A549 (cell line): ENCODE data around the gene AKIRIN1. TPM values are rescaled to one million over a fixed set of nuclear protein-coding genes. Genes with fewer than 3 reads are reported as not detected.
"Not testable (repeated sequence)": the region's sequence is repeated elsewhere in the genome, so short reads cannot be mapped to it uniquely, and the experiment has no call there.

ENCODE experiments used
- ATAC-seq, 2 experiments: fragments of 200-7000 bp in 1 of 2; fragments of >200 bp in 1 of 2; cut with Nextera tagmentation in 1 of 2; cut with Tn5 transposase in 1 of 2; 3 replicates each; pipeline versions ENCODE4 v1.8.0 to v1.9.1; 2018 to 2020; ENCODE audit warnings: mild to moderate bottlenecking in 1 of 2, moderate library complexity in 1 of 2
- CTCF ChIA-PET: fragments of 300-600 bp; sonication (Branson Sonifier 250); formaldehyde crosslinking; extraction: SDS; loops from one replicate; lab custom pipeline; 2021; ENCODE audit warnings: antibody characterized with exemption, inconsistent platforms; lab: Yijun Ruan, JAX
- POLR2A ChIA-PET: fragments of 350-600 bp; formaldehyde crosslinking; extraction: SDS; loops from one replicate; lab custom pipeline; 2021; ENCODE audit warnings: antibody characterized with exemption, inconsistent platforms; lab: Yijun Ruan, JAX
- DNase-seq, 2 experiments: peaks; one replicate each; pipeline versions ENCODE4 v3.0.0 to v3.0.0-alpha.2; 2011 to 2016; ENCODE audit warnings: low read depth in 1 of 2, low spot score in 1 of 2
- FAIRE-seq: peaks from 2 replicates; lab custom pipeline; 2011; peaks lifted over from hg19 to GRCh38; lab: Jason Lieb, UNC
- H3K27ac ChIP-seq, 2 experiments: fragments of >200 bp; sonication (Bioruptor Twin); formaldehyde crosslinking; 3 replicates each; pipeline ENCODE4 v1.5.1; 2016 to 2017
- H3K4me1 ChIP-seq: fragments of >200 bp; sonication (Bioruptor Twin); formaldehyde crosslinking; 3 replicates; pipeline ENCODE4 v1.6.1; 2016
- H3K4me2 ChIP-seq: fragments of >200 bp; sonication (Bioruptor Twin); formaldehyde crosslinking; 3 replicates; pipeline ENCODE4 v1.6.1; 2016
- H3K4me3 ChIP-seq: fragments of >200 bp; sonication (Bioruptor Twin); formaldehyde crosslinking; 3 replicates; pipeline ENCODE4 v1.5.1; 2016
- H3K9me3 ChIP-seq: fragments of >200 bp; sonication (Bioruptor Twin); formaldehyde crosslinking; 3 replicates; pipeline ENCODE4 v1.6.1; 2016
- CHD4 ChIP-seq: fragments of 200-600 bp; sonication (generic); IDR thresholded peaks from 2 replicates; pipeline ENCODE4 v1.6.1; 2016; ENCODE audit warnings: antibody characterized with exemption, mild to moderate bottlenecking, borderline replicate concordance
- ESRRA ChIP-seq: fragments of 150-350 bp; IDR thresholded peaks from 2 replicates; pipeline ENCODE4 v1.6.1; 2014; ENCODE audit warnings: mild to moderate bottlenecking, low read length, borderline replicate concordance
- FOSL2 ChIP-seq, 2 experiments: fragments of 450-650 bp in 1 of 2; fragments of >200 bp in 1 of 2; sonication (Bioruptor Twin) in 1 of 2; formaldehyde crosslinking; IDR thresholded peaks; 2 replicates each; pipeline versions ENCODE4 v1.5.0 to v1.6.1; 2016 to 2020; ENCODE audit warnings: mild to moderate bottlenecking in 1 of 2, moderate library complexity in 1 of 2
- HDAC2 ChIP-seq: fragments of 200-600 bp; sonication (generic); IDR thresholded peaks from 2 replicates; pipeline ENCODE4 v1.6.1; 2016
- HEYL ChIP-seq: fragments of 250-450 bp; sonication (Bioruptor Pico); IDR thresholded peaks from 2 replicates; pipeline ENCODE4 v1.8.0; 2021; ENCODE audit warnings: mild to moderate bottlenecking, moderate library complexity
- HOXB5 ChIP-seq: fragments of 250-450 bp; sonication (Bioruptor Pico); IDR thresholded peaks from 2 replicates; pipeline ENCODE4 v1.5.0; 2020; ENCODE audit warnings: mild to moderate bottlenecking, moderate library complexity
- JUN ChIP-seq, 2 experiments: fragments of >200 bp; sonication (Bioruptor Twin); formaldehyde crosslinking; IDR thresholded peaks; 2 replicates in 1 of 2; 3 replicates in 1 of 2; pipeline ENCODE4 v1.6.1; 2016 to 2017
- NFE2L2 ChIP-seq: fragments of 150-350 bp; conservative IDR thresholded peaks from 2 replicates; pipeline ENCODE4 v1.6.1; 2014; ENCODE audit warnings: low read length
- PHF8 ChIP-seq: fragments of 200-600 bp; sonication (generic); IDR thresholded peaks from 2 replicates; pipeline ENCODE4 v1.6.1; 2016; ENCODE audit warnings: low read depth, mild to moderate bottlenecking, antibody characterized with exemption, moderate library complexity, borderline replicate concordance
- RFX5 ChIP-seq: fragments of 450-650 bp; IDR thresholded peaks from 2 replicates; pipeline ENCODE4 v1.7.1; 2014; ENCODE audit warnings: antibody characterized with exemption, mild to moderate bottlenecking, moderate library complexity
- RNF2 ChIP-seq: fragments of 200-600 bp; sonication (generic); IDR thresholded peaks from 2 replicates; pipeline ENCODE4 v1.6.1; 2016; ENCODE audit warnings: low read depth, mild to moderate bottlenecking, antibody characterized with exemption, moderate library complexity, borderline replicate concordance
- SREBF2 ChIP-seq: fragments of 450-650 bp; IDR thresholded peaks from 2 replicates; pipeline ENCODE4 v1.6.1; 2014; ENCODE audit warnings: mild to moderate bottlenecking, moderate library complexity
- TFCP2L1 ChIP-seq: fragments of 250-450 bp; sonication (Bioruptor Pico); IDR thresholded peaks from 2 replicates; pipeline ENCODE4 v1.5.0; 2021; ENCODE audit warnings: mild to moderate bottlenecking
- ZFP36 ChIP-seq: fragments of 450-650 bp; IDR thresholded peaks from 2 replicates; pipeline ENCODE4 v1.6.1; 2014; ENCODE audit warnings: borderline replicate concordance; ENCODE audit not compliant: partially characterized antibody
- ZSCAN20 ChIP-seq: fragments of 250-450 bp; sonication (Bioruptor Pico); IDR thresholded peaks from 2 replicates; pipeline ENCODE4 v1.8.0; 2022; ENCODE audit warnings: mild to moderate bottlenecking, moderate library complexity
- WGBS: methylation state at CpG from one replicate; pipeline ENCODE4 v1.1.6; 2017; ENCODE audit errors: missing lambda C conversion rate; 5-methylcytosine and 5-hydroxymethylcytosine counted together
- polyA plus RNA-seq, 4 experiments: library from polyadenylated mRNA; depleted of rRNA in 3 of 4; stranded (reverse); fragments of >200 nt; fragmentation: RNase III in 1 of 4; extraction: RNeasy Plus Mini Kit Qiagen cat#74134 plus additional on column Dnase treatment in 1 of 4; gene quantifications; 2 replicates in 3 of 4; 3 replicates in 1 of 4; pipeline ENCODE4 v1.2.3, GENCODE V29; 2011 to 2017
- TF ChIP-seq, protein P1 (sequence below): fragments of >200 bp; sonication (Bioruptor Twin); formaldehyde crosslinking; IDR thresholded peaks from 2 replicates; pipeline ENCODE4 v1.6.1; 2016
- TF ChIP-seq, protein P2 (sequence below): fragments of 200-600 bp; sonication (generic); IDR thresholded peaks from 2 replicates; pipeline ENCODE4 v1.6.1; 2016; ENCODE audit warnings: antibody characterized with exemption, mild to moderate bottlenecking, moderate library complexity

Gene AKIRIN1
- polyA plus RNA-seq, 2 of the 4 experiments (the other 2 are of a cell fraction), result 37.7 to 72.0 TPM

- Histone ChIP-seq H3K4me1 (peaks cover 5% of the 10 kb centered on the region; the same call in 1 of the 3 replicates), H3K27ac (no peak overlapping the region), H3K9me3 (no peaks in the 10 kb centered on the region), H3K4me3 (no peak overlapping the region), H3K4me2 (no peak overlapping the region)
- WGBS, result 72% methylated on average over 7 of the region's 7 CpGs
- POLR2A ChIA-PET, result no interaction called here
- DNase-seq (no peak), ATAC-seq (no peak), FAIRE-seq (no peak)
- CTCF ChIA-PET, result interaction anchor here (0.6 to 1.2 kb wide), 3 partner anchors 18 to 56 kb away, joined by 3 to 4 read pairs (median 3); no protein-coding TSS in a partner anchor
- TF ChIP-seq RFX5 (no peak), HDAC2 (no peak), JUN (IDR thresholded peaks at IDR 0.05) (no peak), TFCP2L1 (CRISPR knock-in tag) (no peak), ESRRA (no peak), CHD4 (no peak), HOXB5 (CRISPR knock-in tag) (no peak), HEYL (CRISPR knock-in tag) (no peak), FOSL2 (IDR thresholded peaks at IDR 0.05) (no peak), FOSL2 (CRISPR knock-in tag; IDR thresholded peaks at IDR 0.05) (no peak), NFE2L2 (no peak)
- TF ChIP-seq, protein P1, sequence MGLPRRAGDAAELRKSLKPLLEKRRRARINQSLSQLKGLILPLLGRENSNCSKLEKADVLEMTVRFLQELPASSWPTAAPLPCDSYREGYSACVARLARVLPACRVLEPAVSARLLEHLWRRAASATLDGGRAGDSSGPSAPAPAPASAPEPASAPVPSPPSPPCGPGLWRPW, result no peak
- TF ChIP-seq, protein P2, sequence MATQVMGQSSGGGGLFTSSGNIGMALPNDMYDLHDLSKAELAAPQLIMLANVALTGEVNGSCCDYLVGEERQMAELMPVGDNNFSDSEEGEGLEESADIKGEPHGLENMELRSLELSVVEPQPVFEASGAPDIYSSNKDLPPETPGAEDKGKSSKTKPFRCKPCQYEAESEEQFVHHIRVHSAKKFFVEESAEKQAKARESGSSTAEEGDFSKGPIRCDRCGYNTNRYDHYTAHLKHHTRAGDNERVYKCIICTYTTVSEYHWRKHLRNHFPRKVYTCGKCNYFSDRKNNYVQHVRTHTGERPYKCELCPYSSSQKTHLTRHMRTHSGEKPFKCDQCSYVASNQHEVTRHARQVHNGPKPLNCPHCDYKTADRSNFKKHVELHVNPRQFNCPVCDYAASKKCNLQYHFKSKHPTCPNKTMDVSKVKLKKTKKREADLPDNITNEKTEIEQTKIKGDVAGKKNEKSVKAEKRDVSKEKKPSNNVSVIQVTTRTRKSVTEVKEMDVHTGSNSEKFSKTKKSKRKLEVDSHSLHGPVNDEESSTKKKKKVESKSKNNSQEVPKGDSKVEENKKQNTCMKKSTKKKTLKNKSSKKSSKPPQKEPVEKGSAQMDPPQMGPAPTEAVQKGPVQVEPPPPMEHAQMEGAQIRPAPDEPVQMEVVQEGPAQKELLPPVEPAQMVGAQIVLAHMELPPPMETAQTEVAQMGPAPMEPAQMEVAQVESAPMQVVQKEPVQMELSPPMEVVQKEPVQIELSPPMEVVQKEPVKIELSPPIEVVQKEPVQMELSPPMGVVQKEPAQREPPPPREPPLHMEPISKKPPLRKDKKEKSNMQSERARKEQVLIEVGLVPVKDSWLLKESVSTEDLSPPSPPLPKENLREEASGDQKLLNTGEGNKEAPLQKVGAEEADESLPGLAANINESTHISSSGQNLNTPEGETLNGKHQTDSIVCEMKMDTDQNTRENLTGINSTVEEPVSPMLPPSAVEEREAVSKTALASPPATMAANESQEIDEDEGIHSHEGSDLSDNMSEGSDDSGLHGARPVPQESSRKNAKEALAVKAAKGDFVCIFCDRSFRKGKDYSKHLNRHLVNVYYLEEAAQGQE, result no peak
Measured at GRCh38 chr1:39048745-39049370, 57.8 kb downstream of the AKIRIN1 start.

GRCh38 chr1:39050001-39050400 is 58.9 kb downstream of the AKIRIN1 start:
- no peak overlapping the region for H3K4me3 ChIP-seq
- ChIA-PET CTCF (no interaction called here), POLR2A (no interaction called here)
- H3K27ac ChIP-seq, result no peak overlapping the region
- peaks cover 5% of the 10 kb centered on the region; the same call in 1 of the 3 replicates for H3K4me1 ChIP-seq
- no peaks in the 10 kb centered on the region for H3K9me3 ChIP-seq
- DNase-seq (no peak), FAIRE-seq (no peak), ATAC-seq (no peak)
- 94% methylated on average over 3 of the region's 4 CpGs for WGBS
- H3K4me2 ChIP-seq, result no peak overlapping the region
- no peak for TF ChIP-seq SREBF2
- no peak for TF ChIP-seq HEYL (CRISPR knock-in tag)
- no peak for TF ChIP-seq NFE2L2
- no peak for TF ChIP-seq ZSCAN20
- no peak for TF ChIP-seq RNF2
- no peak for TF ChIP-seq PHF8
- TF ChIP-seq ZFP36, result no peak

DNA sequence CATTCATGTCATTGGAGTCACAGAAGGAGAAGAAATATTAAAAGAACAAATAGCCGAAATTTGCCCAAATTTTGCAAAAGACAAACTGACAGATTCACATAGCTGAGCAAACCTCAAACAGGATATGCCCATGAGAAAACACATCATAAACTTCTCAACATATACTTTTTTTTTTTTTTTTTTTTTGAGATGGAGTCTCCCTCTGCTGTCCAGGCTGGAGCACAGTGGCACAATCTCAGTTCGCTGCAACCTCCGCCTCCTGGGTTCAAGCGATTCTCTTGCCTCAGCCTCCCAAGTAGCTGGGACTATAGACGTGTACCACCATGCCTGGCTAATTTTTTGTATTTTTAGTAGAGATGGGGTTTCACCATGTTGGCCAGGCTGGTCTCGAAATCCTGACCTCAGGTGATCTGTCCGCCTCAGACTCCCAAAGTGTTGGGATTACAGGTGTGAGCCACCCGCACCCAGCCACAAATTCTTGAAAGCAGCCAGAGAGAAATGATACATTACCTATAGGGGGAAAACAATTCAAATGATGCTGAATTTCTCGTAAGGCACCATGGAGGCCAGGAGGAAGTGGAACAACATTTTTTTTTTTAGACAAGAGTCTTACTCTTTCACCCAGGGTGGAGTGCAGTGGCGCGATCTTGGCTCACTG is 60.2 kb downstream of the AKIRIN1 start:
- not testable (repeated sequence) for H3K4me3 ChIP-seq, DNase-seq, FAIRE-seq, H3K9me3 ChIP-seq, H3K4me2 ChIP-seq, H3K27ac ChIP-seq, H3K4me1 ChIP-seq
- ChIA-PET CTCF (interaction anchor here (0.6 to 0.7 kb wide), 3 partner anchors 51 to 797 kb away, joined by 4 read pairs; no protein-coding TSS in a partner anchor), POLR2A (interaction anchor here (1.0 kb wide), 1 partner anchor 191 kb away, joined by 3 read pairs; no protein-coding TSS in a partner anchor)
- peak in 1 of 2 experiments; percentile 32; a peak in 1 of 6 replicates for ATAC-seq
- 78% methylated on average over 10 of the region's 11 CpGs for WGBS
